AG04450 (cell line): ENCODE data around the gene RIBC1. TPM values are rescaled to one million over a fixed set of nuclear protein-coding genes. Genes with fewer than 3 reads are reported as not detected.

ENCODE experiments used
- CTCF ChIA-PET: fragments of 300-600, 350-600 bp; formaldehyde crosslinking; extraction: SDS; loops from one replicate; lab custom pipeline; 2022; ENCODE audit warnings: antibody characterized with exemption, inconsistent platforms; lab: Charles Lee
- POLR2A ChIA-PET: fragments of 350-600 bp; formaldehyde crosslinking; extraction: SDS; loops from one replicate; lab custom pipeline; 2021; ENCODE audit warnings: antibody characterized with exemption, inconsistent platforms; lab: Yijun Ruan, JAX
- DNase-seq: peaks from one replicate; pipeline ENCODE4 v3.0.0-alpha.2; 2011; ENCODE audit warnings: low read depth, low spot score
- H3K27ac ChIP-seq: one replicate; pipeline ENCODE4 v1.5.1; 2012; ENCODE audit warnings: low read depth, low read length, control low read depth
- H3K27me3 ChIP-seq: one replicate; pipeline ENCODE4 v1.6.0; 2012; ENCODE audit warnings: low read length; ENCODE audit not compliant: control insufficient read depth, insufficient read depth
- H3K4me3 ChIP-seq: 2 replicates; pipeline ENCODE4 v1.5.1; 2011; ENCODE audit warnings: mild to moderate bottlenecking, low read depth, low read length, control low read depth
- H3K9me3 ChIP-seq: 2 replicates; pipeline ENCODE4 v1.5.1; 2012; ENCODE audit warnings: low read length; ENCODE audit not compliant: control insufficient read depth, insufficient read depth
- polyA minus RNA-seq: library from RNA; depleted of rRNA, polyadenylated mRNA; stranded (reverse); fragments of >200 nt; gene quantifications from 2 replicates; pipeline ENCODE4 v1.2.3, GENCODE V29; 2011; rRNA and poly(A)+ RNA removed
- polyA plus RNA-seq: library from polyadenylated mRNA; depleted of rRNA; stranded (reverse); fragments of >200 nt; gene quantifications from 2 replicates; pipeline ENCODE4 v1.2.3, GENCODE V29; 2011; rRNA removed
- TF ChIP-seq, protein P1 (sequence below): IDR thresholded peaks from 2 replicates; pipeline ENCODE4 v1.5.1; 2011; ENCODE audit warnings: low read depth, low read length, control low read depth, inconsistent platforms

RIBC1 gene
- polyA plus RNA-seq (0.26 and 0.31 TPM in 2 replicates), polyA minus RNA-seq (0.23 TPM in 1 of 2 replicates, not detected in the other)

GRCh38 chrX:53422861-53423306 is at the start of gene RIBC1:
TSS of gene RIBC1 (plus strand) at chrX:53422873. CDS start at chrX:53426277, 3,404 bp downstream.
- peak within 1 kb of the TSS; percentile 87 for H3K27ac ChIP-seq
- ChIA-PET POLR2A (interaction anchor here (0.6 to 1.2 kb wide), 3 partner anchors 19 to 263 kb away, joined by 3 to 5 read pairs (median 4); no protein-coding TSS in a partner anchor), CTCF (interaction anchor here (0.6 to 2.2 kb wide), 7 partner anchors 12 to 139 kb away, joined by 3 to 7 read pairs (median 4); no protein-coding TSS in a partner anchor)
- H3K4me3 ChIP-seq, result peak within 1 kb of the TSS; percentile 71
- no peak for DNase-seq
- H3K9me3 ChIP-seq, result no peaks in the 10 kb centered on the region
- no peaks in the 10 kb centered on the region for H3K27me3 ChIP-seq
- TF ChIP-seq, protein P1, sequence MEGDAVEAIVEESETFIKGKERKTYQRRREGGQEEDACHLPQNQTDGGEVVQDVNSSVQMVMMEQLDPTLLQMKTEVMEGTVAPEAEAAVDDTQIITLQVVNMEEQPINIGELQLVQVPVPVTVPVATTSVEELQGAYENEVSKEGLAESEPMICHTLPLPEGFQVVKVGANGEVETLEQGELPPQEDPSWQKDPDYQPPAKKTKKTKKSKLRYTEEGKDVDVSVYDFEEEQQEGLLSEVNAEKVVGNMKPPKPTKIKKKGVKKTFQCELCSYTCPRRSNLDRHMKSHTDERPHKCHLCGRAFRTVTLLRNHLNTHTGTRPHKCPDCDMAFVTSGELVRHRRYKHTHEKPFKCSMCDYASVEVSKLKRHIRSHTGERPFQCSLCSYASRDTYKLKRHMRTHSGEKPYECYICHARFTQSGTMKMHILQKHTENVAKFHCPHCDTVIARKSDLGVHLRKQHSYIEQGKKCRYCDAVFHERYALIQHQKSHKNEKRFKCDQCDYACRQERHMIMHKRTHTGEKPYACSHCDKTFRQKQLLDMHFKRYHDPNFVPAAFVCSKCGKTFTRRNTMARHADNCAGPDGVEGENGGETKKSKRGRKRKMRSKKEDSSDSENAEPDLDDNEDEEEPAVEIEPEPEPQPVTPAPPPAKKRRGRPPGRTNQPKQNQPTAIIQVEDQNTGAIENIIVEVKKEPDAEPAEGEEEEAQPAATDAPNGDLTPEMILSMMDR, result no peak

DNA sequence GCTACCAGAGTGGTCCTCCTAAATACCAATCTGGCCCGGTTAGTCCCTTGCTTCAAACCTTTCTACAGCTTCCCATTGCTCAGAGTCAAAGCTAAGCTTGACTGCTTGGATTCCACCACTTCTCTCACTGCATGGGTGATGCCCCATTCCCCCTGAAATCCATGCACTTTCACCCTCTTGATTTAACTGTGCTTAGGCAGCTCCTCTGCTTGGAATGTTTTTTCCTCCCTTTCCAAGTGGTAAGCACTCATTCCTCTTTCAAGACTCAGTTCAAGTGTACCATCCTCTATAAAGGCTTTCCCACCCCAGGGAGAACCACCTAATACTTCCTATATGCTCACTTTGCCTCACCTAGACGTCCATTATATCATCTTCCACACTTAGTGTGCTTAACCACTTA is 49.4 kb upstream of the RIBC1 start:
- Histone ChIP-seq H3K27me3 (no peaks in the 10 kb centered on the region), H3K4me3 (no peak overlapping the region), H3K9me3 (no peaks in the 10 kb centered on the region), H3K27ac (no peak overlapping the region)
- TF ChIP-seq, protein P1, result no peak
- ChIA-PET POLR2A (no interaction called here), CTCF (no interaction called here)
- DNase-seq, result no peak

- TF ChIP-seq, protein P1, result no peak
- DNase-seq, result no peak
- Histone ChIP-seq H3K27ac (no peak overlapping the region), H3K4me3 (no peak overlapping the region), H3K9me3 (no peaks in the 10 kb centered on the region), H3K27me3 (no peaks in the 10 kb centered on the region)
- POLR2A ChIA-PET, result no interaction called here
- CTCF ChIA-PET, result no interaction called here
Measured at GRCh38 chrX:53374222-53374820, 48.4 kb upstream of the RIBC1 start.

DNA sequence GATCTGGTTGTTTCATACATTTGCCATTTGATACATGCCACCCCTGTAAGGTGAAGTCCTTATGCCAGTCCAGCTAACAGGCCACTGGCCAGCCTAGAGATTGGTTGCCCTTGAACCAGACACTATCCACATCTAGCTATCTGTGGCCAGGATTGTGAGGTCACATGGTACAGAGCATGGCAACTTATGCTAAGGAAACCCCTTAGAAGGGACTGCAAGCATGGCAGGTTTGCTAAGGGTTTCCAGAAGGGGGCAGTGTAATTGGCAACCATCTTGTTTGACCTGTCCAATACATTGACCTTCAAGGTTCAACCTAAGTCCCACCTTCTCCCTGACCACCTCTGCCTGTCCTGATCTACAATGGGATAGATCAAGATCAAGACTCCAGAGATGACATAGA is 47.8 kb upstream of the RIBC1 start:
- ChIA-PET CTCF (no interaction called here), POLR2A (no interaction called here)
- H3K9me3 ChIP-seq, result no peaks in the 10 kb centered on the region
- H3K4me3 ChIP-seq, result no peak overlapping the region
- no peak for DNase-seq
- no peaks in the 10 kb centered on the region for H3K27me3 ChIP-seq
- TF ChIP-seq, protein P1, result no peak
- H3K27ac ChIP-seq, result no peak overlapping the region

GRCh38 chrX:53376888-53377287 is 45.8 kb upstream of the RIBC1 start:
- ChIA-PET POLR2A (no interaction called here), CTCF (no interaction called here)
- DNase-seq, result no peak
- Histone ChIP-seq H3K4me3 (no peak overlapping the region), H3K27me3 (no peaks in the 10 kb centered on the region), H3K9me3 (no peaks in the 10 kb centered on the region), H3K27ac (no peak overlapping the region)
- TF ChIP-seq, protein P1, result no peak
